Caki2 (cell line): Measurements from ENCODE around the gene RAD51B. TPM values are rescaled to one million over a fixed set of nuclear protein-coding genes. Genes with fewer than 3 reads are reported as not detected.
A peak's percentile ranks its signal among the peaks of the same experiment; 100 is the strongest.

Experiments
- DNase-seq: peaks from one replicate; pipeline ENCODE4 v3.0.0-alpha.2; 2015; ENCODE audit warnings: low read depth
- in situ Hi-C: cut with HindIII; loops from 2 replicates; pipeline ENCODE4 v1.10.0; 2016; ENCODE audit warnings: low sequenced_read_pairs, low pct_unique_long_range_greater_than_20kb, mixed read lengths
- total RNA-seq: library from RNA; depleted of rRNA; stranded (reverse); fragments of >200 nt; shearing (Covaris generic); gene quantifications from 2 replicates; pipeline ENCODE4 v1.2.3, GENCODE V29; 2014; ENCODE audit warnings: low replicate concordance

Gene RAD51B
- total RNA-seq, 1 experiment from 2014 or later = 20.8 TPM

DNA sequence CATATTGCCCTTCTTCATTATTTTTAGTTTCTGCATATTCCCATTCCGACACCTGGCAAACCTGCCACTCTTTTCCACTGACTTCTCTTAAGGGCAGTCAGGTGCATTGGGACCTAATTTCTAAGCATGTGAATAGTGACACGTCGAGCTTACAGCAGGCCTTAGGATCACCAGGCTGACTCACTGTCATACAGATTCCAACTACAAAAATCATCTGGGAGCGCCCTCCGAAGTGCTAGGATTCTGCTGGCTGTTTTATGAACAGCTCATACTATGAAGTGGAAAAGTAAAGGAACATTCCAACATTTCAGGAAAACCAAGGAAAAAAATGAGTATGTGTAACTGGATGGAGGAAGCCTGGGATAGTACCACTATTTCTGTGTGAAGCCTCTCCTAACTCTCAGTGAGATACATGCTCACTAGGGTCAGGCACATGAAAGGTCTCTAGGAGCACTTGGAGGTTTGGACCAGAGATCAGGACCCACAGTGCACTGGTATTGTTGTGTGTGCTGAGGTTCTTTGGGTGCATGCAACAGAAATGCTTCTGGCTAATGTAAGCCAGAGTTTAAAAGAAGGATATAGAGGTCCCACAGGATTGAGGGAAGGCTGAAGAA, 715.9 kb downstream of the RAD51B start:
- in situ Hi-C loops = no loop called here
- peak; percentile 69 for DNase-seq

DNA sequence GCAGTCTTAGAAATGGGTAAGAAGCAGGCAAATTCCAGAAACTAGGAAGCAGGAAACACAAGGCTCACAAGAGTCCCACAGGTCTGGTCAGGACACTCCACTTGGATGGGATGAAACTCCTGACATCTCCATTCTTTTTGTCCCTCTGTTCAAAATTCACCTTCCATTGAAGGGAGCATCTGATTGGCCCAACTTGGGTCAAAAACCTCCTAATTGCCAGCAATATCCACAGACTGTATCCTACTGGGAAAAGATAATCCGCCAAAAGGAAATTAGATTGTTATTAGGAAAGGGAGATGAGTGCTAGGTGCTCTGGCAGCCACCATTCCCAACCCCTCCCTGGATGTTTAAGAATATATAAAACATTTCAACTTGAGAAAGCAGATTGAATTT, 716.4 kb downstream of the RAD51B start:
- DNase-seq = no peak
- in situ Hi-C loops = no loop called here

- in situ Hi-C loops = no loop called here
- no peak for DNase-seq
These were observed 719.1 kb downstream of the RAD51B start for GRCh38 chr14:68538639-68539038.

- no peak for DNase-seq
- in situ Hi-C loops = no loop called here
These were observed 719.7 kb downstream of the RAD51B start for GRCh38 chr14:68539241-68539737.

- no peak for DNase-seq
- in situ Hi-C loops = no loop called here
These were observed 720.2 kb downstream of the RAD51B start for GRCh38 chr14:68539789-68540188.

DNA sequence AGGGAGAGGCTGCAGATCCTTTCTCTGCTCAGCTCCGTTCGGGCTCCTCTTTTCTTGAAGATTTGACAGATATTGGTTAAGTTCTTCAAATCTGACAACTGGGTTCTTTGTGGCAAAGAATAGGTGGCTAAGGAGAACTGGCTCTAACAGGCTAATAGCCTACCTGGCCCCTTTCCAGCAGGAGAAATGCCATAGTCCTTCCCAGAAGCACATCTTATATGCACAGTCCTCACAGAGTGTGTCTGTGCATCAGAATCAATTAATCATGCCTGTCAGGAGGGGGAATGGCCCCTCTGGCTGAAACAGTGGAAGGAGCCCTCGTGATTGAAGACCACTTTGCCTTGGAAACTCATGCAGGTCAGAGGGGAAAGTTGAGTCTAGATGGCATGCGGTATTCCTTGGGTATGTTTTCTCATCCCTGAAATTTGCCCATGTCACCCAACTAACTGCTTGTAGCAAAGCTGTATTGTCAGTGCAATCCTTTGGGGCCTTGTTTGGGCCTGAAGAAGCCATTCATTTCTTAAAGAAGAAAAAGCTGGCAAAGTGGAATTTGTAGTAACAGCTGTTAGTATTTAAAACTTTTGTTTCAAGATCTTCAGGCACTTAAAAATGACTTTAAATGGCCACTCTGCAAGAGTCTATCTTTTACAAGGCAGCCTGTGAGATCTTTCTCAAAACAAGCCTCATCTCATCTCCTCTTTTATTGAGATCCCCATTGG, 721.8 kb downstream of the RAD51B start:
- no peak for DNase-seq
- in situ Hi-C loops = no loop called here

DNA sequence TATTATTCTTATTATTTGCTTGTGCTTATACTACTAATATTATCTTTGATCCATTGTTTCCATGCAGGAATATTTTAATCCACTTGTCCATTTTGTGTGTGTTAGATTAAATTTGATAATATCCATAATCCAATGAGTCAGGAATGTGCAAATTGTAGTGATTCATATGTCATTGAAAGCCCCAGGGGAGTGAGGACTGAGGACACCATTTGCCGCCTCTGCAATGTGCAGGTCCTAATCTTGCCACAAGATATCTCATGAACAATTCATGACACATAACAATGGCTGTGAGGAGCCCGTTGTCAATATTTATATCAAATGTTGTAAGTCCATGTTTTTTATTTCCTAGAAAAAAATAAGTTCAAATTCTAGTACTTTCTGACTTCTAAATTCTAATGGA, 722.8 kb downstream of the RAD51B start:
- in situ Hi-C loops = no loop called here
- no peak for DNase-seq

- DNase-seq = no peak
- in situ Hi-C loops = no loop called here
These were observed 723.9 kb downstream of the RAD51B start for GRCh38 chr14:68543516-68543915.

DNA sequence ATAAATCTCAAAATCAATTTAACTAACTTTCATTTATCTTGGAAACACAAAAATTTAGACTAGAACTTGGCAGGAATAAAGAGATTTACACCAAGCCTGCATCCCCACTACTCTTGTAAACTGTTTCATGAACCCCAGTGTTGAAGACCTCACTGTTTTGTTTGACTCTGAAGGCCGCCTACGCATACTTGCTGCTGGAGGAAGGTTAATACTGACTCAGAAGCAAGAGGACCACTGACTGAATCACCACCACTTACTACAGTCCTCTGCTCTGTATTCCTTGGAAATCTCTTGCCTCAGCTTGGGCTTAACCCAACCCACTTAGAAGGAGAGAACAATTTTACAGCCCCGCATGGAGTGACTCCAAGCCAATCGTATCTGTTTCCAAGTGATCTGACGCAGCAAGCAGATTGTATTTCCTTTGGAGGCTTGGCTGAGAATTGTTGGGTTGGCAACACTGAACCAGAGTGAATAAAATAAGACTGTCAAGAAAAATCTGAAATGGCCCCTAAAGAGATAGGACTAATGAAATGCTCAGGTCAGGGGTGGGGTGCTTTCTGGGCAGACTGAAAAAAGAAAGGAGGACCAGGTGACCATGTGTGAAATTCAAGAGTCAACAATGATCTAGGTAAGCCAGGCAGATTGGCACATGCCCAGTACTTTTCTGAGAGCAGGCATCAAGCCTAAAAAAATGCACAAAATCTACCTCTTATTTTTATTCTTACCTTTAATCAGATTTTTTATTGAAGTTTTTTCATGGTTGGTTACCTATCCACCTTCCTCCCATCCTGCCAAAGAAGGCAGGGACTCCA, 724.7 kb downstream of the RAD51B start:
- DNase-seq = no peak
- in situ Hi-C loops = no loop called here

- in situ Hi-C loops = no loop called here
- no peak for DNase-seq
These were observed 727.3 kb downstream of the RAD51B start for GRCh38 chr14:68546839-68547238.

DNA sequence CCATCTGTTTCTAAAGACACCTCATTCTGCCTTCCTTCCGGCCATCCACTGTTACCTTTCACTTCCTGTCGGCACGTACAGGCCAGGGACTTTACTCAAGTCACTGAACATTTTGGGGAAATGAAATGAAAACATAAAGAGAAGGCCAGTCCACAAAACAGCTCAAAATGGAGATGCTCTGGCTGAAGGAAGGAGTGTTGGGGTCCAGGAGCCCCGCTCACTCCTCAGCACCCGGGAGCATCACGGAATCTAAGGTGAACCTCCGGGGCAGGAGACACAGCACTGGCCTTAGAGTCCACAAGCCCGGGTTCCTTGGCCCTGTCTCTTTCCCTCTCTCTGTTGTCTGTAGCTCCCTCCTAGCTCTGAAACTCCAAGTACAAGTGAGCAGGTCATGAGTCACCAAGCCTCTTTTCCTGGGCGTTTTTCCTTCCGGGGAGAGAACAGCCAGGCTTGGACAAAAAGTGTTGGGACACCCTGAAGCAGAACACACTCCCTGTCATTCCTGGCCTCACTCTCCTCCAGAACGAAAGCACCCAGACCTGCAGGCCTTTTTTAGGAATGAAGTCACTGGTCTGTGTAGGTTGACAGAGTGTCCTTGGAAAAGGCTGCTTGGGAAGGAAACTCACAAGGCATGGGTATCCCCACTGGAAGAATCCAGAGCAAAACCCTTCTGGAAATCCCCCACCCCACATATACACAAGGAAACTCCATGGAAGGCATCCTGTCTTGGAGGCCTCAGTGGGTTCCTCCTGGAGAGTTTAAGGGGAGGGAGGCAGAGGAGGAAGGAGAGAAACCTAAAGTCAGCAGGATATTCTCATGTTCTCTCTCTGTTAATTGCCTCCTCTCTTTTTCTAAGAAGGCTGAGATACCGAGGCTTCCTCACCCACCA, 728.0 kb downstream of the RAD51B start:
- DNase-seq = peak; percentile 72
- in situ Hi-C loops = no loop called here

DNA sequence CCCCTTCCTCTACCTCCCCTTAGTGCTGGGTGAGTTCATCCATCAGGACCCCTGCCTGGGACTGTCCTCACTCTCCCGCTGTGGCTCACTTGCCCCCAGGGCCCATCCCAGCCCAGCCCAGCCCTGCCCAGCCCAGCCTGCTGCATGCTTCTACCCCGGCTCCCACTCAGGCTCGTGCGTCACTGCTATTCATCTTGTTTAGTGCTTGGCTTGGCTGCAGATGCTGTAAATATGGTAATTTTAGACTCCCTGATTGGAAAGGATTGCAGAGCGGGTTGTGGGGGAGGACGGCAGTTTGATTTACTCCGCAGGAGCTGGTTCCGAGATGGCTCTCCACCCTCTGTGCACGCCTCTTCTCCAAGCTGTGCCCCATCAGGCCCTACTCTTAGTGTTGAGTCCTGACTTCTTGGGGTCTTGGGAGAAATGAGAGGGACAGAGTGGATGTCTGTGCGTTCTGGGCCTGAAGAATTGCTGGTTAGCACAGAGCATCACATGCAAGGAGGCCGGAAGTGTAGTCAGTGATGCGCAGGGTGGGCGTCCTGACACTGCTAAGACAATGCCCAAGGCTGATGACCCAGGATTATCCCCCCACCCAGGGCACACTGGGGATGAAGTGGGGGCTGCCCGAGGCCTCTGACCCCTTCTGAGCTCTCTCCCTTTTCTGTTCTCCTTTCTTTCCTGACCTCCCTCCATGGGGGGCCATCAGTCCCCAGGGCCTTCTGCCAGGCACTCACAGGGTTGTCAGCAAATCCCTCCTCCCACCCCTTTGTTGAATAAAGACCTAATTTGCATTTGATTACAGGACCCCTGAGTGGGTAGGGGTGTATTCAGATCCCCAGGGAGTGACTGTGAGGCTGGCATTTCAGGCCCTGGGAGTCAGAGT, 728.9 kb downstream of the RAD51B start:
- DNase-seq = peak; percentile 82

GRCh38 chr14:68550338-68550715, 730.7 kb downstream of the RAD51B start:
- DNase-seq = peak; percentile 79
- in situ Hi-C loops = no loop called here

More for the DNA sequence above, 728.9 kb downstream of the RAD51B start:
- in situ Hi-C loops = no loop called here

DNA sequence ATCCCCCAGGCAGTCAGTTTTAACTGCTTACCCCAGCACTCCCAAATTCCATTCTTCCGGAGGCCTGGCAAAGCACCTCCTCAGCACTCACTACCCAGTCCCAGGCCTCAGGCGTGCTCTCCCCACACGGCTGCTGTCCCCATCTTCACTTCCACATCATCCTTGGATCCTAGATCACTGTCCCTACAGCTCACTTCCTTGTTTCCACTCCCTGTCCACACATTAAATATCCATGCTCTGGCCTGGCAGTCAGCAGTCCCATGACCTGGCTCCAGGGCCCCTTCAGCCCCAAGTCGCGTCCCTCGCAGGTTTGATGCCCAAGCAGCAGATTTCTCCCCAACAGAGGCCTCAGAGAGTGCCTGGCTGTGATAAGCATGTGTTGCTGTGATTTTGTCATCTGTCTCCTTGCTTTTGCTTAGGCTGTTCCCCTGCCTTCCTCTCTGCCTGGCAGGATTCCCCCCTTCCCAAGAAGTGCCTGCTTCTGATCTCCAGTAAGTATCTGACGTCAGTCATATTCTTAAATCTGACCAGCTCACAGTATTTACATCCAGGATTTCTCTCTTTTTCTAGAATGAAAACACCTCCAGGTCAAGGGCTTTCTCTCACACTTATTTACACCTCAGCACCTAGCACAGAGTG, 731.6 kb downstream of the RAD51B start:
- in situ Hi-C loops = no loop called here
- no peak for DNase-seq

- in situ Hi-C loops = no loop called here
- DNase-seq = no peak
These were observed 732.5 kb downstream of the RAD51B start for GRCh38 chr14:68552075-68552474.

DNA sequence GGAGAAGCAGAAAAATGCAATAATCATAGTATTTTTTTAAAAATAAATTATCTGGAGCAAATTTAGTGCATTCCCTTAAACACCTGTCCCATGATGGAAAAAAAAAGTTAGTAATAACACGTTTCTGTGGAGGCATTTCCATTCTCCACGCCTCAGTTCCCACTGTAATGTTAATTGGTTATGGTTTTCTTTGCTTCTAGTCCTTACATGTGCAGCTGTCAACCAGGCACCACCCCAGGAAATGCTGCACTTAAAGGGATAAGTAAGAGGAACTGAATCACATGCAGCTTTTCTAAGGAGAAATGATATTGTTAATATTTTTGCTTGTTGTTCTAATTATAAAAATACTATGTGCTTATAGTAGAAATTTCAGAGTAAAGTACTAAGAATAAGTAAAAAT, 733.0 kb downstream of the RAD51B start:
- peak; percentile 40 for DNase-seq

GRCh38 chr14:68553311-68553710, 733.7 kb downstream of the RAD51B start:
- DNase-seq = no peak
- in situ Hi-C loops = no loop called here

More for the DNA sequence above, 733.0 kb downstream of the RAD51B start:
- in situ Hi-C loops = no loop called here
